Upper lobe of left lung (tissue), 4 donors: ENCODE data around the gene RAD51AP2.

Source experiments
- POLR2A ChIP-seq, 4 donors: fragments of 450-650 bp; IDR thresholded peaks; one replicate each; pipeline ENCODE4 v1.5.1; 2016 to 2017; ENCODE audit warnings: antibody characterized with exemption in 4 of 4, mild to moderate bottlenecking in 2 of 4
- TF ChIP-seq, protein P1 (sequence below), 6 experiments: fragments of 450-650 bp in 4 of 6; fragments of 200-600 bp in 2 of 6; sonication (generic) in 2 of 6; IDR thresholded peaks; one replicate each; pipeline ENCODE4 v1.5.1; 2016 to 2019; ENCODE audit warnings: antibody characterized with exemption in 6 of 6

DNA sequence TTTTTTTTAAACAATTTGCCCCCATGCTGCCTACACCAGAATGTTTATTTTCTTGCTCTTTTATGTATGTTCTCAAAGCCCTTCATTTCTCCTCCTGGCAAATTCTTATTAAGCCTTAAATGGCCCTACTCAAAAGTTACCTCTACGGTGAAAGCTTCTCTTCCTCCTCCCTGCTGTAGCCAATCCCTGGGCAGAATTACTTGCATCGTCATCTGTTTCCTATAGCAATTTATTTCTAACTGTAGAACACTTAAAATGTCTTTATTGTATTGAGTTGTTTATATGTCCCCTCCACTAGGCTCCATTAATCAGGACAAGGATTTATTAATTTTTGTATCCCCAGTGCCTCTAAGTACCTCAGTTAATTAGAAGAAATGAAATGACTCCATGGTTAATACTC lies 2.5 kb upstream of the RAD51AP2 start:
- TF ChIP-seq, protein P1, sequence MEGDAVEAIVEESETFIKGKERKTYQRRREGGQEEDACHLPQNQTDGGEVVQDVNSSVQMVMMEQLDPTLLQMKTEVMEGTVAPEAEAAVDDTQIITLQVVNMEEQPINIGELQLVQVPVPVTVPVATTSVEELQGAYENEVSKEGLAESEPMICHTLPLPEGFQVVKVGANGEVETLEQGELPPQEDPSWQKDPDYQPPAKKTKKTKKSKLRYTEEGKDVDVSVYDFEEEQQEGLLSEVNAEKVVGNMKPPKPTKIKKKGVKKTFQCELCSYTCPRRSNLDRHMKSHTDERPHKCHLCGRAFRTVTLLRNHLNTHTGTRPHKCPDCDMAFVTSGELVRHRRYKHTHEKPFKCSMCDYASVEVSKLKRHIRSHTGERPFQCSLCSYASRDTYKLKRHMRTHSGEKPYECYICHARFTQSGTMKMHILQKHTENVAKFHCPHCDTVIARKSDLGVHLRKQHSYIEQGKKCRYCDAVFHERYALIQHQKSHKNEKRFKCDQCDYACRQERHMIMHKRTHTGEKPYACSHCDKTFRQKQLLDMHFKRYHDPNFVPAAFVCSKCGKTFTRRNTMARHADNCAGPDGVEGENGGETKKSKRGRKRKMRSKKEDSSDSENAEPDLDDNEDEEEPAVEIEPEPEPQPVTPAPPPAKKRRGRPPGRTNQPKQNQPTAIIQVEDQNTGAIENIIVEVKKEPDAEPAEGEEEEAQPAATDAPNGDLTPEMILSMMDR (IDR thresholded peaks at IDR 0.05): no peak
- no peak for TF ChIP-seq POLR2A (IDR thresholded peaks at IDR 0.05)
